T-helper 1 cell treated with Interleukin-12 subunit alpha and Interleukin-12 subunit beta and Interleukin-4 antibody, amounts not matched to agents 30 ng/mL and 1 ng/mL, for 36 hours (primary cell): ENCODE results near the gene PTPRM. TPM values are rescaled to one million over a fixed set of nuclear protein-coding genes. Genes with fewer than 3 reads are reported as not detected.
"Not testable (repeated sequence)": the region's sequence is repeated elsewhere in the genome, so short reads cannot be mapped to it uniquely, and the experiment has no call there.

Experiments used
- intact Hi-C: fragments of 100-400 bp; cut with micrococcal nuclease; formaldehyde crosslinking; loops from one replicate; pipeline ENCODE4 v1.15.1; 2024
- total RNA-seq: library from RNA; stranded (reverse); gene quantifications from 2 replicates; pipeline ENCODE4 v1.2.3, GENCODE V29; 2022

PTPRM gene
- total RNA-seq, 1 donor from 2014 or later: 8.2 TPM

DNA sequence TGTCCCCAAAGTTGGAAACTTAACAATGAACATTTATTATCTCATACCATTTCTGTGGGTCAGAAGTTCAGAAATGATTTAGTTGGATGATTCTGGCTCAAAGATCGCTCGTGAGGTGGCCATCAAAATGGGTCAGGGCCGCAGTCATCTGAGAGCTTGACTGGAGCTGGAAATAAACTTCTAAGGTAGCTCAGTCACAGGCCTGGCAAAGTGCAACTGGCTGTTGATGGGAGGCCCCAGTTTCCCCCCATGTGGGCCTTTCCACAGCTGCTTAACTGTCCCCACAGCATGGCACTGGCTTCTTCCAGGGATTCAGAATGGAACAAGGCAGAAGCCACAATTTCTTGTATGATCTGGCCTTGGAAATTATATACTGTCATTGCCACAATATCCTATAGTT lies 842.0 kb downstream of the PTPRM start:
- intact Hi-C loops: no loop called here

GRCh38 chr18:8411492-8411891 lies 844.4 kb downstream of the PTPRM start:
- intact Hi-C loops: no loop called here

DNA sequence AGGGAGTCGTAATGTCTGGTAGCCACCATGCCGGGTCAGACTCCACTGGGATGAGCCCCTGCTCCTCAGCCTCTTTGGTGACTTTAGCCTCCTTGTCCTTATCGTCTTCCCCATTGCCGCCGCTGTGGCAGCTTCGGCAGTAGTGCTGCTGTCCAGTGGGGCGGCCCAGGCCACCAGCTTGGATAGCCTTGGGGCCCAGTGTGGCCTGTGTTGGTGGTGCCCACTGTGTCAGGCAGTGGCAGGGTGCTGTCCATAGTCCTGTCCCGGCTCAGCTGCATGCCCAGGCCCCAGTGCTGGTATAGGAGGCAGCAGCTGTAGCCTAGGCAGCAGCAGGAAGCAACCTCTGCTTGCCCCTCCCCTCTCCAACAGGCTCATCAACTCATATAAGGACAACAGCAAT lies 845.0 kb downstream of the PTPRM start:
- intact Hi-C loops: no loop called here

- intact Hi-C loops: no loop called here
These were observed 846.1 kb downstream of the PTPRM start for GRCh38 chr18:8413189-8413588.

- intact Hi-C loops: no loop called here
These were observed 846.6 kb downstream of the PTPRM start for GRCh38 chr18:8413751-8414150.

DNA sequence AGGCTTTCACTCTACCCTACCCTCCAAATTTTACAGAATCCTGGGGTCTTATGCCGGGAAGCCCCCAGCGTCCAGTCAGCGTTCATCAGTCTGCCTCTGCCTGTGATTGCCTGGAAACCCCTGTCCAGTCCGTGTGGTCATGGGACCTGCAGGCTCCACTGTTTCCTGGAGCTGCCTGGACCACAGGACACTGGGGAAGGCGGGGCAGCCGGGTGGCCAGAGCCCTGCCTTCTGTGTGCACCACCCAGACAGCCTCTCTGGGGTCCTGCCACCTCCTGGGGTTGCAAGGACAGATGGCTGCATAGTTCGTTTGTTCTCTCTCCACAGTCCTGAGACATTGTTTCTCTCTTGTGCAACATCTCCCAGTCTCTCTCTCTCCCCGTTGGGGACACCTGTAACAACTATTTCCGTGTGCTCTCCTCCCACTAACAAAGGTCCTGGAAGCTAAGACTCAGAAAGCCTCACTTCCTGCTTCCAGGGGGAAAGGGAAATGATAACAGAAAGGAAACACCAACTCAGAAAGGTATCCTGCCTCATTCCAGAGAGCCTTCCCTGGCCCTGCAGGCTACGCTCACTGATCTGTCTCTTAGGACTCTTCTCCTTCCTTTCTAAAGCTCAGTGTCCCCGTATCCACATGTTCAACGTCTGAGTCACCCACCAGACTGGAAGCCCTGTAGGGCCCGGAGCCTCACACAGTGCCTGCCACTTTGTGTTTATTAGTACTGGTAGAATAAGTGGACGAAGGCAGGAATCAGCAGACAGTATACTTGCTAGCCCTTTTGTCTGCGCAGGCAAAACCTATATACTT lies 849.3 kb downstream of the PTPRM start:
- intact Hi-C loops: no loop called here

DNA sequence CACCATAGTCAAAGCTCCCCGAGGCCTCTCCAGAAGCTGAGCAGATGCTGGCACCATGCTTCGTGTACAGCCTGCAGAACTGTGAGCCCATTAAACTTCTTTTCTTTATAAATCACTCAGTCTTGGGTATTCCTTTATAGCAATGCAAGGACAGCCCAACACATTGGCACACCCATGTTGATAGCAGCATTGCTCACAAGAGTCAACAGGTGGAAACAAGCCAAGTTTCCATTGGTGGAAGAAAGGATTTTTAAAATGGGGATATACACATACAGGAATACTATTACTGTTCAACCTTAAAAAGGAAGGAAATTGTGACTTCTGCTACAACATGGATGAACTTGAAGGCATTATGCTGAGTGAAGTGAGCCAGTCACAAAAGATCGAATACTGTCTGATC lies 855.3 kb downstream of the PTPRM start:
- intact Hi-C loops: no loop called here

DNA sequence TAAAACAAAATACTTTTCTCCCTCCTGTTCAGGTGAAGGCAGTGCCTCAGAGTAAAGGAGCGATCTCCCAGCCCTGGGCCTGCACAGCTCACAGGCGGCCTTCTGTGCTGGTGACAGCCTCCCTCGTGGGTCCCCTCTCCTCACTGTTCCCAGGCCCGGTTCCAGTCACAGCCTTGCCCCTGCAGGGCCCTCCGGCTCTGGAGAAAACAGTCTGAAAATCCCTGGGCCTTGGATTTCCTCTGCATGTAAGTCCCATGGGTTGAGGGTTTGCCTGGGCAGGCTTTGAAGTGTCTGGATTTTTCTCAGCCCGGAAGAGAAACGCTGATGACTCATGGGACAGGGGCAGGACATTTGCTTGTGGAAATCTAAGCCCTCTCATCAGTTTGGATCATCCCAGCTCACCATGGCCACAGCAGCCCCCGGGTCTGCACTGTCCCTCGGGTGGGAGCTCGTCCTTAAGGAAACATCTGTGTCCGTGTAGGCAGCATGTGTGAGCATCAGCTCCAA lies 856.0 kb downstream of the PTPRM start:
- intact Hi-C loops: no loop called here

- intact Hi-C loops: no loop called here
These were observed 857.4 kb downstream of the PTPRM start for GRCh38 chr18:8424481-8424880.

DNA sequence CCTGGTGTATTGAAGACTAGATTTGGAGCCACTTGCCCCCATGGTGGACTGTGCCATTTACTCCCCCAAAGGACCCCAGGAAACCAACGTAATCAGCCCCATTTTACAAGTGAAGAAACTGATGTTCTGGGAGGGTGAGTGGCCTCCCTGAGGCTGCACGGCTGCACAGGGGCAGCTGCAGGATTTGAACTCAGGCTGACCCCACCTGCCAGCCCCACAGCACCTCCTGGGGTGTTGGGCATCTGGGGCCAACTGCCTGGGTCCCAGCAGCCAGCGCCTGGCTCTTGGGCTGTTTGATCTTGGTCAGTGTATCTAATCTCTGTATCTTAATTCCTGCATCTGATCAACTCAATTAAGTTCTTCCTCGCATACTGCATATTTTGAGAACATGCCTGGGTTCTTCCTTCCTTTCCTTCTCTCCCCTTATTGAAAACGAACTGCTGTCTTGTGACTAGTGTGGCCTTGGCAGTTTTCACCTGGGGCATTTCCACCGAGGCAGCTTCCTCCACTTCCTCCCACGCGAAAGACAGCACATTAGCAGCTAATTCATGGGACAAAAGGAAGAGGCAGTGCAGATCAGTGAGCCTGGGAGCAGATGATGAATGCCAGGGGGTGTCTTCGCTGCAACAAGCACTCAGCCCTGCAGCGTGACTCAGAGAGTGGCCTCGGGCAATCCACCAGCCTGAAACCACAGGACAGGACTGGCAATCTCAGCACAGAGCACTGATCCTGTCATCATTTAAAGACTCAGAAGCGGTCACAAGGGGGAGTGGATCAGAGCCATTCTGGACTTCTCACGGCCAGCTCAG lies 858.0 kb downstream of the PTPRM start:
- intact Hi-C loops: no loop called here

- intact Hi-C loops: no loop called here
These were observed 859.3 kb downstream of the PTPRM start for GRCh38 chr18:8426401-8426800.

- intact Hi-C loops: no loop called here
These were observed 860.2 kb downstream of the PTPRM start for GRCh38 chr18:8427339-8427738.

DNA sequence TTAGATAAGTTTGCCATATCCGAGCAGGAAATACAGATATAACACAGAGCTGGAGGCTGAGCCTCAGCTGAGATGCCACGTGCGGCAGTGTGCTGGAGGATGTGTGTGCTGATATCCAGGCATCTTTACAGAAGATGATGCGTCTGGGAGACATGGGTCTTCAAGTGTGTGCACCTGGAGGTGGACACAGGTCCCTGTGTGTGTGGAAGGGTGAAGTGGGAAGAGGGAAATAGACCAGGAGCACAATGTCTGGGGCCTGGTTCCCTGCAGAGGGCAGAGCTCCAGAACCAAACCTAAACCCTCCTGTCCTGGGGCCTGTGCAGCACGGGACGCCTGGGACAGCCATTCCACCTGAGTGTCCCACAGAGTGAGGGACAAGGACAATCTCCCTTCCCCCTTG lies 861.8 kb downstream of the PTPRM start:
- intact Hi-C loops: no loop called here

GRCh38 chr18:8431036-8431435 lies 863.9 kb downstream of the PTPRM start:
- intact Hi-C loops: no loop called here

DNA sequence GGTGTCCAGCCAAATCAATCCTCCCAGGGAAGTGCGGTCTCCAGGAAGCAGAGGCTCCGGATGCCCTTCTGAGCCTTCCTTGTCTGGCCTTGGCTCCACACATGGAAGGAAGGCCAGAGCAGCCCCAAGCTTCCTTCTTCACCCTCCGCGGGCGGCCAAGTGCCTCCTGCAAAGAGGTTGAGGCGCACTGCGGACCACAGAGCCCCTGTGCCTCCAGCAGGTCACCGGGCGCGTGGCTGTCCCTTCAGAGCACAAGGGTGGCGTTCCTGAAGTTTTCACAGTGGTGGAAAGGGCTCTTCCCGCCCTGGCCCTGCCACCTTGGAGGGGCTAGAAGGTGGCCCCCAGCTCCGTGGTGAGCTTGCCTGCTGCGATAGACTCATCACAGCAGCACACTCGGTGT lies 866.2 kb downstream of the PTPRM start:
- intact Hi-C loops: no loop called here

DNA sequence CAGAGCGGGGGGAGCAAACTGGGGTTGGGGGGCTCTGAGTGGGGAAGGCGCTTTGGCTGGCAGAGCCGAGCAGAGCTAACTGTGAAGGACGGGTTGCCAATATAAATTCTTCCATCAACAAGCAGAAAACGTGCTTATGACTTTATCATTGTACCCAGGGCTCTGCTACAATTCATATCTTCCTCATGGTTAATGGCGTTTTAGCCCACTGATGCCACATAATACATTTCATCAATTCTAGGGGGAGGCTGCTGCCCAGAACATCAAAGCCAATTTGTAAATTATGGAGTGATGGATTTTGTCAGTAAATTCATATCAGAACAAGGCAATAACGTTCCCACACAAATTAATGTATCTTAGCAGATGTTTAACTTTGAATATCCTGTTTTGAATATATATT lies 866.7 kb downstream of the PTPRM start:
- intact Hi-C loops: no loop called here

- intact Hi-C loops: no loop called here
These were observed 868.3 kb downstream of the PTPRM start for GRCh38 chr18:8435376-8435775.

- intact Hi-C loops: no loop called here
These were observed 871.9 kb downstream of the PTPRM start for GRCh38 chr18:8439055-8439454.

DNA sequence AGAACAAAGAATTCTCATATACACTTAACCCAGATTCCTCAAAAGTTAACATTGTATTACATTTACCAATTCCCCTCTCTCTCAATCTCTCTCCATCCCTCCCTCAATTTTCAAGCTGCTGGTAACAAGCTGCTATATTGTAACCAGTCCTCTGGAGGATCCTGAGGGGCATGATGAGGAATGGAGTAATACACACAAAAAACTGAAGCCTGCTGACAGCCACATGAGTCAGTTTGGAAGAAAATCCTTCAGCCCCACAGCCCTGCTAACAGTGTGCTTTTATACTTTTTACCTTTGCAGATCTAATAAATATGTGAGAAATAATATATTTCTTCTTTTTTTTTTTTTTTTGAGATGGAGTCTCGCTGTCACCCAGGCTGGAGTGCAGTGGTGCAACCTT lies 876.4 kb downstream of the PTPRM start:
- intact Hi-C loops: no loop called here

DNA sequence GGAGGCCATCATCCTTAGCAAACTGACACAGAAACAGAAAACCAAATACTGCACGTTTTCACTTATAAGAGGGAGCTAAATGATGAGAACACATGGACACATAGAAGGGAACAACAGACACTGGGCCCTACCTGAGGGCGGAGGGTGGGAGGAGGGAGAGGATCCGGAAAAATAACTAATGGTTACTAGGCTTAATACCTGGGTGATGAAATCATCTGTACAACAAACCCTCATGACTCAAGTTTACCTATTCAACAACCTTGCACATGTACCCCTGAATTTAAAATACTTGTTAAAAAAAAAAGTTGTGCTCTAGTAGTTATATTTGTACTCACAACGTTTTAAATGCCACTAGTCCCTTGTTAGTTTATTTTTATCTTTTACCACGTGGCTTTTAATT lies 879.8 kb downstream of the PTPRM start:
- intact Hi-C loops: not testable (repeated sequence)

GRCh38 chr18:8448130-8448529 lies 881.0 kb downstream of the PTPRM start:
- intact Hi-C loops: no loop called here

GRCh38 chr18:8450013-8450412 lies 882.9 kb downstream of the PTPRM start:
- intact Hi-C loops: no loop called here
